KOPT-K1 (cell line): ENCODE data around the gene CBX3.
"Not testable (repeated sequence)": the region's sequence is repeated elsewhere in the genome, so short reads cannot be mapped to it uniquely, and the experiment has no call there.

Experiments
- H3K27ac ChIP-seq: fragments of 200-600 bp; sonication (generic); 2 replicates; pipeline ENCODE4 v1.5.1; 2016; ENCODE audit warnings: antibody characterized with exemption, mild to moderate bottlenecking, low read depth, low read length; ENCODE audit not compliant: poor library complexity, severe bottlenecking
- H3K36me3 ChIP-seq: fragments of 200-600 bp; sonication (generic); 2 replicates; pipeline ENCODE4 v1.5.1; 2017; ENCODE audit warnings: antibody characterized with exemption, mild to moderate bottlenecking, low read length, moderate library complexity; ENCODE audit not compliant: insufficient read depth
- H3K9me3 ChIP-seq: fragments of 200-600 bp; sonication (generic); 2 replicates; pipeline ENCODE4 v1.5.1; 2017; ENCODE audit warnings: antibody characterized with exemption, low read length, mild to moderate bottlenecking; ENCODE audit not compliant: insufficient read depth, poor library complexity, severe bottlenecking

CBX3 gene

GRCh38 chr7:26189697-26190096 is 11.8 kb upstream of the CBX3 start:
- Histone ChIP-seq H3K36me3 (peaks cover 98% of the 10 kb centered on the region), H3K9me3 (no peaks in the 10 kb centered on the region), H3K27ac (no peak overlapping the region)

GRCh38 chr7:26190417-26190869 is 11.1 kb upstream of the CBX3 start:
- no peak overlapping the region for H3K27ac ChIP-seq
- peaks cover 98% of the 10 kb centered on the region for H3K36me3 ChIP-seq
- H3K9me3 ChIP-seq = no peaks in the 10 kb centered on the region

- Histone ChIP-seq H3K36me3 (peaks cover 100% of the 10 kb centered on the region), H3K9me3 (no peaks in the 10 kb centered on the region), H3K27ac (no peak overlapping the region)
These were observed 10.1 kb upstream of the CBX3 start for GRCh38 chr7:26191233-26191973.

GRCh38 chr7:26191974-26192479 is 9.5 kb upstream of the CBX3 start:
- no peak overlapping the region for H3K27ac ChIP-seq
- H3K9me3 ChIP-seq = no peaks in the 10 kb centered on the region
- peaks cover 100% of the 10 kb centered on the region for H3K36me3 ChIP-seq

- no peak overlapping the region for H3K27ac ChIP-seq
- H3K9me3 ChIP-seq = no peaks in the 10 kb centered on the region
- H3K36me3 ChIP-seq = peaks cover 100% of the 10 kb centered on the region
These were observed 9.0 kb upstream of the CBX3 start for GRCh38 chr7:26192485-26193087.

GRCh38 chr7:26193432-26194207 is 7.9 kb upstream of the CBX3 start:
- Histone ChIP-seq H3K36me3 (peaks cover 99% of the 10 kb centered on the region), H3K9me3 (no peaks in the 10 kb centered on the region), H3K27ac (no peak overlapping the region)

GRCh38 chr7:26194764-26195163 is 6.8 kb upstream of the CBX3 start:
- not testable (repeated sequence) for H3K27ac ChIP-seq, H3K9me3 ChIP-seq
- peaks cover 98% of the 10 kb centered on the region for H3K36me3 ChIP-seq

- no peaks in the 10 kb centered on the region for H3K9me3 ChIP-seq
- H3K27ac ChIP-seq = no peak overlapping the region
- peaks cover 94% of the 10 kb centered on the region for H3K36me3 ChIP-seq
These were observed 6.4 kb upstream of the CBX3 start for GRCh38 chr7:26195182-26195581.

GRCh38 chr7:26195867-26196657 is 5.5 kb upstream of the CBX3 start:
- no peak overlapping the region for H3K27ac ChIP-seq
- peaks cover 85% of the 10 kb centered on the region for H3K36me3 ChIP-seq
- H3K9me3 ChIP-seq = no peaks in the 10 kb centered on the region

GRCh38 chr7:26197153-26198115 is 4.1 kb upstream of the CBX3 start:
- H3K36me3 ChIP-seq = peaks cover 71% of the 10 kb centered on the region
- no peak overlapping the region for H3K27ac ChIP-seq
- no peaks in the 10 kb centered on the region for H3K9me3 ChIP-seq

- H3K9me3 ChIP-seq = no peaks in the 10 kb centered on the region
- peak overlapping the region; percentile 99 for H3K27ac ChIP-seq
- H3K36me3 ChIP-seq = peaks cover 70% of the 10 kb centered on the region
These were observed 3.3 kb upstream of the CBX3 start for GRCh38 chr7:26198133-26198780.

- H3K36me3 ChIP-seq = peaks cover 70% of the 10 kb centered on the region
- H3K27ac ChIP-seq = peak overlapping the region; percentile 99
- no peaks in the 10 kb centered on the region for H3K9me3 ChIP-seq
These were observed 2.8 kb upstream of the CBX3 start for GRCh38 chr7:26198781-26199169.

- Histone ChIP-seq H3K36me3 (peaks cover 70% of the 10 kb centered on the region), H3K9me3 (no peaks in the 10 kb centered on the region), H3K27ac (peak overlapping the region; percentile 99)
These were observed 2.1 kb upstream of the CBX3 start for GRCh38 chr7:26199301-26200037.
